ENCODE measurements around the gene MIPOL1. TPM values are rescaled to one million over a fixed set of nuclear protein-coding genes. Genes with fewer than 3 reads are reported as not detected.

MIPOL1 gene
- total and polyA plus RNA-seq, 2 of the 4 experiments (the other 2 are of a cell fraction), result 2.7 to 5.9 TPM

- 96% methylated on average over 5 of the region's 6 CpGs; no CpG with 5 or more reads in 1 of the 2 experiments for WGBS, 2 experiments (ENCODE audit: extremely low coverage in 2 of 2, insufficient read length in 1 of 2)
Observed at GRCh38 chr14:37210448-37210847, 12.7 kb downstream of the MIPOL1 start.

More at GRCh38 chr14:37210448-37210847, 12.7 kb downstream of the MIPOL1 start:
- Histone ChIP-seq H3K4me1 (ENCODE audit: control insufficient read depth, insufficient read depth, low read length) (no peaks in the 10 kb centered on the region), H3K14ac (replicated peaks; ENCODE audit: low read depth, low read length) (no peak overlapping the region), H2BK15ac (ENCODE audit: low read depth, low read length) (no peak overlapping the region), H3K4me2 (ENCODE audit: low read depth, low read length) (no peak overlapping the region), H3K23ac (ENCODE audit: low read depth, low read length) (no peak overlapping the region), H4K20me1 (ENCODE audit: insufficient read depth, low read length) (no peaks in the 10 kb centered on the region; the same call in 1 of the 2 replicates), H2BK5ac (ENCODE audit: low read depth, low read length, poor library complexity, severe bottlenecking) (no peak overlapping the region), H2BK20ac (ENCODE audit: low read depth, low read length) (no peak overlapping the region), H3K27ac (ENCODE audit: insufficient read depth, low read length) (no peak overlapping the region), H4K91ac (ENCODE audit: insufficient read depth, low read depth, low read length) (no peak overlapping the region), H4K5ac (ENCODE audit: low read depth, low read length) (no peak overlapping the region), H3K9me1 (ENCODE audit: insufficient read depth, low read length) (0 out of 2 replicates have a peak, but pooled peaks cover 5% of the 10 kb centered on the region), H3K9me3 (ENCODE audit: control insufficient read depth, insufficient read depth, low read length) (peaks cover 7% of the 10 kb centered on the region), H3K9ac (ENCODE audit: low read depth, low read length) (no peak overlapping the region), H3K56ac (ENCODE audit: extremely low read depth, insufficient read depth, low read length) (no peak overlapping the region), H2AFZ (replicated peaks; ENCODE audit: low read length, poor library complexity) (no peak overlapping the region), H3K79me1 (ENCODE audit: low read depth in 1 of 2, low read length in 2 of 2) (peaks cover 10 to 22% of the 10 kb centered on the region in 2 experiments; a peak in 3 of 4 replicates), H2AK5ac (ENCODE audit: low read depth, low read length) (no peak overlapping the region), H3K27me3 (ENCODE audit: control insufficient read depth, insufficient read depth, low read length) (no peaks in the 10 kb centered on the region), H2AK9ac (replicated peaks; ENCODE audit: low read depth, low read length, poor library complexity) (no peak overlapping the region), H3K4ac (ENCODE audit: low read depth, low read length) (no peak overlapping the region), H3K4me3 (ENCODE audit: insufficient read depth, low read depth, low read length) (no peak overlapping the region), H2BK120ac (ENCODE audit: low read depth, low read length) (no peak overlapping the region), H3K36me3 (ENCODE audit: control insufficient read depth, insufficient read depth, low read length) (no peaks in the 10 kb centered on the region), H4K8ac (ENCODE audit: low read depth in 2 of 2, low read length in 2 of 2) (no peak overlapping the region), H3K18ac (ENCODE audit: low read depth, low read length) (no peak overlapping the region)
- dilution Hi-C loops (cut with HindIII; ENCODE audit: low sequenced_read_pairs, unreplicated experiment), result no loop called here
- no TSS peak for BruUV-seq (replicated peaks)
- ChIA-PET POLR2A (ENCODE audit: unreplicated experiment) (no interaction called here), CTCF (no interaction called here)
- TF ChIP-seq MAFK (IDR thresholded peaks at IDR 0.05; ENCODE audit: low read depth, low read length), result 0 out of 2 replicates have a peak, but pooled peaks have one; percentile 11
- no peak for TF ChIP-seq RCOR1 (IDR thresholded peaks at IDR 0.05; ENCODE audit: insufficient replicate concordance, low read length)
- in situ Hi-C loops (cut with MboI; ENCODE audit: low sequenced_read_pairs), result no loop called here
- no peak for DNase-seq
- intact Hi-C loops (cut with micrococcal nuclease), result no loop called here
- no peak for ATAC-seq (ENCODE audit: low read depth)
